ENCODE data around the gene AARSD1.
A peak's percentile ranks its signal among the peaks of the same experiment; 100 is the strongest.
"Not testable (repeated sequence)": the region's sequence is repeated elsewhere in the genome, so short reads cannot be mapped to it uniquely, and the experiment has no call there.

AARSD1 gene

GRCh38 chr17:42980274-42980765, 16.1 kb upstream of the AARSD1 start, which contains the start of gene RUNDC1:
Gene RUNDC1 (plus strand): TSS chr17:42980565. CDS start chr17:42980577, 12 bp downstream.
- peak; percentile 81 for DNase-seq

DNA sequence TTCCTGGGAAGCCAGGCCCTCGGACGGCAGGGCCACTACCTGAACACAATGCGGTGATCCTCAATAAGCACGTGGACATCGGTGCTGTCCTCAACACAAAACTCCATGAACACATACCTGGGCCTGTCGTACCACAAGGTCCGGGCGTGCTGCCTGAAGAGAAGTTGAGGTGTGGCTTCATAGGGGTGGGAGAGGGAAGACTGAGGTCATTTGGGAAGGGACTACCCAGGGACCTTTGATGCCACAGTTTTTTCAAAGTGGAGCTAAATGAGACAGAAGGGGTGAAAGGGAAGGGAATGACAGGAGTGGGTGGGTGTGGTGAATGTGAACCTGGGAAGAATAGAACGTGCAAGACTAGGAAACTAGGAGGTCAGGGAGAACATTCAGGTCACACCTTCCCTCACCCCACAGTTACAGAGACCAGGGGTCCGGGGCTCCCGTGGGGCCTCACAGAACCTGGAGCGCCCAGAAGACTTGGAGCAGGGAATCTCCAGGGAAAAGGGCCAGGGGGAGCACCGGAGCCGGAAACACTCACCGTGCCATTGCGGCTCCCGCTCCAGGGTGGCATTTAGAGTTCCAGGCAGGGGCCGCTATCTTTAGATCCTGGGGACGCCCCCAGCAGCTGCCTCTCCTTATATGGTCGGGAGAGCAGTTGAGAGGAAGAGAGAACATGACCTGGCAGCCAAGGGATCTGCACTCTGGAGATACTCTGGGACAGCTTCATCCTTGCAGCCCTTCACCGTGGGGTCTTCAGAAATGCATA, 15.4 kb upstream of the AARSD1 start, which contains the start of gene PTGES3L:
TSS of gene PTGES3L (minus strand) at position 570 of the 763 bp plus-strand sequence. CDS start at position 543, 27 bp downstream.
- DNase-seq: peak; percentile 67

- not testable (repeated sequence) for DNase-seq
These were observed 11.4 kb upstream of the AARSD1 start for GRCh38 chr17:42975701-42976100.

- DNase-seq: no peak
These were observed 11.0 kb upstream of the AARSD1 start for GRCh38 chr17:42975265-42975664.

GRCh38 chr17:42973323-42973722, 9.1 kb upstream of the AARSD1 start:
- not testable (repeated sequence) for DNase-seq

- no peak for DNase-seq
These were observed 7.3 kb upstream of the AARSD1 start for GRCh38 chr17:42971589-42971988.

GRCh38 chr17:42969001-42969581, 4.8 kb upstream of the AARSD1 start:
- no peak for DNase-seq

DNA sequence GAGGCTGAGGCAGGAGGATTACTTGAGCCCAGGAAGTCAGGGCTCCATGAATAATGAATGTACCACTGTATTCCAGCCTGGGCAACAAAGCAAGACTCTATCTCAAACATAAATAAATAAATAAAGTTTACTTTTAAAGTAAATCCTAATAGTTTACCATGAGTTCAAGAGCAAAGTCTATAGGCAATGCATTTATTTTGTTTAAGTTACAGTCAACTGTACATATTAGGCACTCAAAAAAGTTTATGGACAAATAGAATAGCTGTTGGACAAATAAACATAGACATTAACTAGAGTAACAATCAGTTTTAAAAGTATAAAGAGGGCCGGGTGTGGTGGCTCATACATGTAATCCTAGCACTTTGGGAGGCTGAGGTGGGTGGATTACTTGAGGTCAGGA, 3.7 kb upstream of the AARSD1 start:
- no peak for DNase-seq

- no peak for DNase-seq
These were observed 10.6 kb downstream of the AARSD1 start for GRCh38 chr17:42953669-42954068.

GRCh38 chr17:42950044-42950783, 14.0 kb downstream of the AARSD1 start:
- no peak for DNase-seq

GRCh38 chr17:42946812-42947211, 17.4 kb downstream of the AARSD1 start:
- DNase-seq: no peak

- DNase-seq: no peak
These were observed 20.0 kb downstream of the AARSD1 start for GRCh38 chr17:42944211-42944610.

- peak; percentile 45 for DNase-seq
These were observed 26.3 kb downstream of the AARSD1 start for GRCh38 chr17:42937712-42938596.

GRCh38 chr17:42929497-42929844, 34.8 kb downstream of the AARSD1 start:
- DNase-seq: no peak

- DNase-seq: peak; percentile 16
These were observed 35.3 kb downstream of the AARSD1 start for GRCh38 chr17:42928714-42929496.

DNA sequence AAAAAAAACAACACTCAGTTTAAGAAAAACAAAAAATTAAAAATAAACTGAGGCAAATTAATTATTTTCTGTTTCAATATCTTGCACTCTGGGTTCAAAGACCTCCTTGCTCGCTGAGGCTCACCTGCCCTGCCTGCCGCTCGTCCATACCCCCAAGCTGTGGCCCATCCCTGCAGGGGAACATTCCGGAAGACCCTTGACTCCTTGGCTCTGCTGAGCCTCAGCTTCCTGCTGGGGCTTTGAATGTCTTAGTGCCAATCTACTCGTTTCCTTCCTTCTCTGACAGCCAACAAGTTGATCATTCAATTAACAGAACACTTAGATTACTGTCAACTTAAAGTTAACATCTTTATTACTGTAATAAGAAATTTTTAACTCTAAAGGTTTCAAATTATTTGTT, 39.4 kb downstream of the AARSD1 start:
- DNase-seq: no peak

DNA sequence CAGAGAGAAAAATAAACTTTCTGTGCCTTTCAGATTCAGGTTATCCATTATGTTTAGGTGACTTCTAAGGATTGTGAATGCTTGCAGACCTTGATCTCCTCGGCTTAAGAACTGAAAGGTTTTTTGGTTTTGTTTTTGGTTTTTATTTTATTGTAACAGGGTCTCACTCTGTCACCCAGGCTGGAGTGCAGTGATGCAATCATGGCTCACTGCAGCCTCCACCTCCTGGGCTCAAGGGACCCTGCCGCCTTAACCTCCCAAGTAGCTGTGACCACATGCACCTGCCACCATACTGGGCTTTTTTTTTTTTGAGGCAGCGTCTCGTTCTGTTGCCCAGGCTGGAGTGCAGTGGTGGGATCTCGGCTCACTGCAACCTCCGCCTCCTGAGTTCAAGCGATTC, 40.8 kb downstream of the AARSD1 start:
- DNase-seq: not testable (repeated sequence)

DNA sequence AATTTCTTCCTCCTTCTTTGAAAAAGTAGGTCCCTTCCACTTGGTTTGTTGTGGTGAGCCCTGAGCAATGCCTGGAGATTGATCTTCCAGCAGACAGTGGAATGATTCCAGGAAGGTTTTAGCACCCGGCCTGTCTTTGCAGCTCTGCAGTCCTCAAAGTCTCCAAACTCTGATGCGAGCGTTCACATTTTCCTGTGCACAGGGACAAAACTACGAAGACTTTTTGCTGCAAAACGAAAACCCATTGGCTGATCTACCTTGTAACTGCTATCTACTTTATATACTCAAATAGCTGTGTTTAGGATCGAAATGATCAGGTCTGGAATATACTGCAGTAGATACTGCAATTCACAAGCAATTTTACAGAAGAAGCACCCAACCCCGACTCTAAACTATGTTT, 42.0 kb downstream of the AARSD1 start:
- DNase-seq: no peak

- peak; percentile 32 for DNase-seq
These were observed 43.3 kb downstream of the AARSD1 start for GRCh38 chr17:42920922-42921321.

- DNase-seq: no peak
These were observed 44.0 kb downstream of the AARSD1 start for GRCh38 chr17:42920106-42920900.

Data from DMS153 (cell line).